RWPE2 (cell line): Measurements from ENCODE around the gene DUSP6.

Source experiments
- ATAC-seq: fragments of 200-7000 bp; cut with Tn5 transposase; 3 replicates; pipeline ENCODE4 v1.9.1; 2021; ENCODE audit warnings: low read depth
- DNase-seq: peaks from one replicate; pipeline ENCODE4 v3.0.0-alpha.2; 2020; ENCODE audit warnings: low spot score
- H3K27ac ChIP-seq: fragments of 450-650 bp; 2 replicates; pipeline ENCODE4 v1.5.1; 2017; ENCODE audit warnings: mild to moderate bottlenecking; ENCODE audit not compliant: poor library complexity, severe bottlenecking
- H3K27me3 ChIP-seq: fragments of 250-450 bp; sonication (Bioruptor Pico); 2 replicates; pipeline ENCODE4 v1.5.1; 2021; ENCODE audit warnings: mild to moderate bottlenecking, moderate library complexity; ENCODE audit not compliant: insufficient read depth, poor library complexity, severe bottlenecking
- H3K36me3 ChIP-seq: fragments of 250-450 bp; sonication (Bioruptor Pico); 2 replicates; pipeline ENCODE4 v1.5.1; 2020; ENCODE audit warnings: low read depth, mild to moderate bottlenecking, moderate library complexity
- H3K4me1 ChIP-seq: fragments of 250-450 bp; sonication (Bioruptor Pico); 2 replicates; pipeline ENCODE4 v1.5.1; 2021; ENCODE audit warnings: mild to moderate bottlenecking, moderate library complexity; ENCODE audit not compliant: insufficient read depth, poor library complexity, severe bottlenecking
- H3K4me3 ChIP-seq: fragments of 250-450 bp; sonication (Bioruptor Pico); 2 replicates; pipeline ENCODE4 v1.5.1; 2021; ENCODE audit warnings: mild to moderate bottlenecking, moderate library complexity; ENCODE audit not compliant: severe bottlenecking
- H3K9me3 ChIP-seq: fragments of 250-450 bp; sonication (Bioruptor Pico); 2 replicates; pipeline ENCODE4 v1.5.1; 2021; ENCODE audit warnings: mild to moderate bottlenecking, moderate library complexity; ENCODE audit not compliant: severe bottlenecking
- CTCF ChIP-seq: fragments of 450-650 bp; IDR thresholded peaks from one replicate; pipeline ENCODE4 v1.5.1; 2017; ENCODE audit warnings: mild to moderate bottlenecking, moderate library complexity; ENCODE audit not compliant: poor library complexity, severe bottlenecking

Gene DUSP6

GRCh38 chr12:89307474-89308253 is 44.6 kb downstream of the DUSP6 start:
- H3K4me3 ChIP-seq = no peak overlapping the region
- no peak for DNase-seq
- ATAC-seq = no peak
- TF ChIP-seq CTCF = no peak
- no peak overlapping the region for H3K27ac ChIP-seq
- H3K36me3 ChIP-seq = no peaks in the 10 kb centered on the region
- H3K4me1 ChIP-seq = no peaks in the 10 kb centered on the region
- no peaks in the 10 kb centered on the region for H3K9me3 ChIP-seq
- no peaks in the 10 kb centered on the region for H3K27me3 ChIP-seq

GRCh38 chr12:89306827-89307473 is 45.4 kb downstream of the DUSP6 start:
- H3K36me3 ChIP-seq = no peaks in the 10 kb centered on the region
- no peak for TF ChIP-seq CTCF
- H3K27me3 ChIP-seq = no peaks in the 10 kb centered on the region
- no peak for ATAC-seq
- DNase-seq = no peak
- no peak overlapping the region for H3K27ac ChIP-seq
- H3K4me1 ChIP-seq = no peaks in the 10 kb centered on the region
- no peak overlapping the region for H3K4me3 ChIP-seq
- no peaks in the 10 kb centered on the region for H3K9me3 ChIP-seq

- DNase-seq (no peak), ATAC-seq (no peak)
- Histone ChIP-seq H3K27ac (no peak overlapping the region), H3K9me3 (no peaks in the 10 kb centered on the region), H3K4me1 (no peaks in the 10 kb centered on the region), H3K27me3 (no peaks in the 10 kb centered on the region), H3K36me3 (no peaks in the 10 kb centered on the region), H3K4me3 (no peak overlapping the region)
- TF ChIP-seq CTCF = no peak
Observed at GRCh38 chr12:89305373-89305772, 46.9 kb downstream of the DUSP6 start.

- ATAC-seq (no peak), DNase-seq (no peak)
- H3K36me3 ChIP-seq = no peaks in the 10 kb centered on the region
- no peak overlapping the region for H3K27ac ChIP-seq
- H3K27me3 ChIP-seq = no peaks in the 10 kb centered on the region
- H3K4me1 ChIP-seq = no peaks in the 10 kb centered on the region
- TF ChIP-seq CTCF = no peak
- no peak overlapping the region for H3K4me3 ChIP-seq
- H3K9me3 ChIP-seq = no peaks in the 10 kb centered on the region
Observed at GRCh38 chr12:89299931-89300330, 52.4 kb downstream of the DUSP6 start.

- DNase-seq = no peak
- no peak for TF ChIP-seq CTCF
Observed at GRCh38 chr12:89299417-89299816, 52.9 kb downstream of the DUSP6 start.

More at GRCh38 chr12:89299417-89299816, 52.9 kb downstream of the DUSP6 start:
- no peak overlapping the region for H3K4me3 ChIP-seq
- H3K9me3 ChIP-seq = no peaks in the 10 kb centered on the region
- H3K27ac ChIP-seq = no peak overlapping the region
- ATAC-seq = no peak
- no peaks in the 10 kb centered on the region for H3K27me3 ChIP-seq
- no peaks in the 10 kb centered on the region for H3K4me1 ChIP-seq
- no peaks in the 10 kb centered on the region for H3K36me3 ChIP-seq
